Keratinocyte (primary cell): Measurements from ENCODE around the gene LRR1. TPM values are rescaled to one million over a fixed set of nuclear protein-coding genes. Genes with fewer than 3 reads are reported as not detected.
A peak's percentile ranks its signal among the peaks of the same experiment; 100 is the strongest.

Experiments used
- DNase-seq: peaks from one replicate; pipeline ENCODE4 v3.0.0-alpha.2; 2011; ENCODE audit warnings: low read depth, missing footprints, low spot score
- FAIRE-seq: peaks from 2 replicates; lab custom pipeline; 2011; peaks lifted over from hg19 to GRCh38; lab: Jason Lieb, UNC
- H2AFZ ChIP-seq: 2 replicates; pipeline ENCODE4 v1.6.0; 2012; ENCODE audit warnings: low read length, control low read depth, inconsistent platforms; ENCODE audit not compliant: control insufficient read depth
- H3K27ac ChIP-seq: 2 replicates; pipeline ENCODE4 v1.5.1; 2011; ENCODE audit warnings: low read length; ENCODE audit not compliant: control insufficient read depth, insufficient read depth
- H3K27me3 ChIP-seq: 3 replicates; pipeline ENCODE4 v1.6.0; 2011; ENCODE audit warnings: low read length; ENCODE audit not compliant: control insufficient read depth, insufficient read depth; ENCODE audit errors: extremely low read depth
- H3K36me3 ChIP-seq, 2 experiments: 2 replicates in 1 of 2; 3 replicates in 1 of 2; pipeline ENCODE4 v1.5.1; 2011; ENCODE audit warnings: low read length in 2 of 2, mild to moderate bottlenecking in 1 of 2; ENCODE audit not compliant: control insufficient read depth in 2 of 2, insufficient read depth in 2 of 2; ENCODE audit errors: extremely low read depth in 1 of 2
- H3K4me1 ChIP-seq: 3 replicates; pipeline ENCODE4 v1.5.1; 2011; ENCODE audit warnings: low read length; ENCODE audit not compliant: control insufficient read depth, insufficient read depth; ENCODE audit errors: extremely low read depth
- H3K4me2 ChIP-seq: 3 replicates; pipeline ENCODE4 v1.6.0; 2011; ENCODE audit warnings: low read depth, low read length; ENCODE audit not compliant: control insufficient read depth, insufficient read depth; ENCODE audit errors: extremely low read depth
- H3K4me3 ChIP-seq, 3 experiments: fragments of 200-600 bp in 1 of 3; sonication (generic) in 1 of 3; 2 replicates in 2 of 3; 3 replicates in 1 of 3; pipeline ENCODE4 v1.5.1; 2011 to 2016; ENCODE audit warnings: low read length in 3 of 3, mild to moderate bottlenecking in 3 of 3, control low read depth in 2 of 3, inconsistent platforms in 1 of 3, low read depth in 1 of 3, mixed read lengths in 1 of 3, mixed run types in 1 of 3, moderate library complexity in 1 of 3; ENCODE audit not compliant: control insufficient read depth in 2 of 3, insufficient read depth in 2 of 3; ENCODE audit errors: extremely low read depth in 1 of 3
- H3K79me2 ChIP-seq: 2 replicates; pipeline ENCODE4 v1.6.0; 2012; ENCODE audit warnings: low read length; ENCODE audit not compliant: control insufficient read depth, insufficient read depth
- H3K9ac ChIP-seq: 3 replicates; pipeline ENCODE4 v1.6.0; 2011; ENCODE audit warnings: low read length; ENCODE audit not compliant: control insufficient read depth, insufficient read depth; ENCODE audit errors: extremely low read depth
- H3K9me1 ChIP-seq: 3 replicates; pipeline ENCODE4 v1.6.0; 2011; ENCODE audit warnings: low read length; ENCODE audit not compliant: control insufficient read depth, insufficient read depth; ENCODE audit errors: extremely low read depth
- H3K9me3 ChIP-seq: 2 replicates; pipeline ENCODE4 v1.5.1; 2012; ENCODE audit warnings: low read depth, low read length; ENCODE audit not compliant: control insufficient read depth
- H4K20me1 ChIP-seq: 3 replicates; pipeline ENCODE4 v1.6.0; 2011; ENCODE audit warnings: low read length; ENCODE audit not compliant: control insufficient read depth, insufficient read depth; ENCODE audit errors: extremely low read depth
- CTCF ChIP-seq, 3 experiments: IDR thresholded peaks in 1 of 3; conservative IDR thresholded peaks in 1 of 3; optimal IDR thresholded peaks in 1 of 3; 2 replicates in 2 of 3; 3 replicates in 1 of 3; pipeline versions ENCODE3 to v1.5.1; 2011; ENCODE audit warnings: low read length in 3 of 3, mild to moderate bottlenecking in 3 of 3, moderate library complexity in 2 of 3, control low read depth in 1 of 3, inconsistent platforms in 1 of 3; ENCODE audit not compliant: insufficient read depth in 2 of 3; ENCODE audit errors: extremely low read depth in 1 of 3
- EZH2 ChIP-seq: IDR thresholded peaks from one replicate; pipeline ENCODE4 v1.6.1; 2012; ENCODE audit warnings: inconsistent platforms, mild to moderate bottlenecking, low read length, moderate library complexity
- dilution Hi-C: fragments of 300-500 bp; cut with MboI; formaldehyde crosslinking; loops from one replicate; pipeline ENCODE4 v1.7.0; 2020; ENCODE audit warnings: low sequenced_read_pairs; ENCODE audit not compliant: extremely low pct_ligation_motif_present
- polyA plus RNA-seq, 5 experiments: library from polyadenylated mRNA; depleted of rRNA in 3 of 5; stranded (reverse) in 3 of 5; stranded (forward) in 1 of 5; unstranded in 1 of 5; fragments of >200 nt; gene quantifications; 1 replicate in 1 of 5; 2 replicates in 3 of 5; 3 replicates in 1 of 5; pipeline versions ENCODE4 v1.2.1 to v1.2.3, GENCODE V29; 2011 to 2012; ENCODE audit warnings: missing spikeins in 2 of 5, low read depth in 1 of 5, low replicate concordance in 1 of 5

LRR1 gene
- polyA plus RNA-seq, 1 donor (not counting 4 experiments of a cell fraction or from before 2014, with no cell fraction given) = 22.7 TPM

- Histone ChIP-seq H4K20me1 (no peaks in the 10 kb centered on the region), H3K4me2 (no peak overlapping the region), H3K4me3 (no peak overlapping the region), H2AFZ (no peak overlapping the region), H3K4me1 (peaks cover 4% of the 10 kb centered on the region), H3K27ac (no peak overlapping the region), H3K27me3 (no peaks in the 10 kb centered on the region), H3K9me1 (no peaks in the 10 kb centered on the region), H3K9ac (no peak overlapping the region), H3K79me2 (no peaks in the 10 kb centered on the region), H3K9me3 (no peaks in the 10 kb centered on the region), H3K36me3 (no peaks in the 10 kb centered on the region)
- no peak for TF ChIP-seq EZH2
- TF ChIP-seq CTCF (optimal IDR thresholded peaks at IDR 0.05 in 1 of 3, IDR thresholded peaks at IDR 0.05 in 1 of 3, conservative IDR thresholded peaks at IDR 0.05 in 1 of 3; ENCODE audit: extremely low read depth in 1 of 3, insufficient read depth in 2 of 3, low read length in 3 of 3) = no peak
- DNase-seq (peak; percentile 13), FAIRE-seq (no peak)
- dilution Hi-C loops = no loop called here
These were observed 48.9 kb upstream of the LRR1 start for GRCh38 chr14:49549881-49550280.

GRCh38 chr14:49550286-49551184, 48.2 kb upstream of the LRR1 start:
- Histone ChIP-seq H3K9me1 (no peaks in the 10 kb centered on the region), H3K4me3 (no peak overlapping the region), H3K79me2 (no peaks in the 10 kb centered on the region), H3K4me1 (peaks cover 4% of the 10 kb centered on the region), H3K4me2 (no peak overlapping the region), H3K36me3 (no peaks in the 10 kb centered on the region), H3K27me3 (no peaks in the 10 kb centered on the region), H4K20me1 (no peaks in the 10 kb centered on the region), H3K27ac (no peak overlapping the region), H3K9me3 (no peaks in the 10 kb centered on the region), H3K9ac (no peak overlapping the region), H2AFZ (no peak overlapping the region)
- FAIRE-seq = no peak
- TF ChIP-seq CTCF (optimal IDR thresholded peaks at IDR 0.05 in 1 of 3, IDR thresholded peaks at IDR 0.05 in 1 of 3, conservative IDR thresholded peaks at IDR 0.05 in 1 of 3; ENCODE audit: extremely low read depth in 1 of 3, insufficient read depth in 2 of 3, low read length in 3 of 3) = peak in 2 of 3 experiments; percentile 36 to 37
- TF ChIP-seq EZH2 = no peak
- dilution Hi-C loops = no loop called here
- DNase-seq = no peak
